Ramos (cell line): ENCODE results near the gene CEP128.

Source experiments
- in situ Hi-C: fragments of 300-500 bp; cut with MboI; formaldehyde crosslinking; loops from one replicate; pipeline ENCODE4 v1.14.3; 2022; ENCODE audit warnings: low sequenced_read_pairs; ENCODE audit not compliant: unreplicated experiment

CEP128 gene

GRCh38 chr14:80941241-80942185 lies at the start of gene CEP128:
Gene CEP128, minus strand, starts transcription at chr14:80941738.
- in situ Hi-C loops: no loop called here

- in situ Hi-C loops: loop anchor here (5.0 to 25.0 kb wide), 4 partner anchors 37 to 777 kb away; partner anchors contain the start of gene DIO2
Measured at GRCh38 chr14:80988735-80989429, 47.3 kb upstream of the CEP128 start.

- in situ Hi-C loops: loop anchor here (5.0 to 25.0 kb wide), 4 partner anchors 36 to 776 kb away; partner anchors contain the start of gene DIO2
Measured at GRCh38 chr14:80988192-80988591, 46.7 kb upstream of the CEP128 start.

DNA sequence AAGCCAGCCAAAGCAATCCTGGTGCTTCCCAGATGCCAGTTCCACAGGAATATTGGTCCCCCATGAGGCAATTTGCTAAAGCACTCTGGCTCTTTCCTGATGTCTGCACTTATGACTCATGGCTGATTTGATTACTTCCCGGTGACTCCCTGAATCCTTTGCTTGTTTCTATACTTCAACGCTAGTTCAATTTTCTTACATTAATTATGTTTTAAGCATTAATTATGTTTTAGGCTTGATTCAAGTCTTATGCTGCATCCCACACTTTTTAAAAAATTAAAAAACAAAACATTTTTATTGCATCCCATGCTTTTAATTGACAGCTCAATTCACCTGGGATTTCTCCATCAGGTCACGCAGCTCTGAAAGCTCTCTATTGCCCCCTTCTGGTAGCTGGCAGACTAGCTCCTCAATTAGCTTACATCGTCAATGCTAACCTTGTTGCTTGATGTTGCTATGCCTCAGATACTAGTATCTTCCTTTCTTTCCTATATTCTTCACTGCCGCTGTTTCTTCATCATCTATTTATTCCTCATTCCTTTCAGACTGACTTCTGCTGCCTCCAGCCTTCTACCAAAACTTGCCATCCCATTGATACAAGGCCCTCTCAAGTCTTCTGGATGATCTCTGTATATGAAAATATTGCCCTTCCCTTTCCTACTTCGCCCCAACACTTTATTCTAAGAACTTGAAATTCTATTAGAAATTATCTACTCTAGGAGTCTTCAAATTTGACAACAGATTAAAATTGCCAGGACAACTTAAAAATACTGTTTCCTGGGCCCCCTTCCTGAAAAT lies 45.9 kb upstream of the CEP128 start:
- in situ Hi-C loops: loop anchor here (5.0 to 25.0 kb wide), 4 partner anchors 35 to 775 kb away; partner anchors contain the start of gene DIO2

- in situ Hi-C loops: loop anchor here (10.0 to 25.0 kb wide), 3 partner anchors 182 to 770 kb away; partner anchors contain the start of gene DIO2
Measured at GRCh38 chr14:80982711-80983110, 41.2 kb upstream of the CEP128 start.

- in situ Hi-C loops: loop anchor here (10.0 to 25.0 kb wide), 3 partner anchors 183 to 769 kb away; partner anchors contain the start of gene DIO2
Measured at GRCh38 chr14:80981673-80982072, 40.1 kb upstream of the CEP128 start.

DNA sequence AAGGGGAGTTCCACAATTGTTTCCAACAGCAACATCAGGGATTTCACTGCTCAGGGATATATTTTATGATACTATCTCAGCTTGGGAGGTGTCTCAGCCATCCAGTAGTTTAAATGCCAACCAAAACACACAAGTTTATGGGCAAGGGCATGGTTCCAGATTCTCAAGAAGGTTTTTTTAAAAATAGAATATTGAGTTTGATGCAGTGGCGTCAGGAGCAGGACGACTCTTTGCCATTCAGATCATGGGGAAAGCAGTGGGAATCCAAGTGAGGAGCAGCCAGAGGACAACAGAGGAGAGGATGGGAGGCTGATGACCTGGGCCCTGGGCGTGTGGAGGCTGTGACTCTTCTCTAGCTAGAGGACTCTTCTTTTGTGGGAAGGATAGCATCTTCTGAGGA lies 39.6 kb upstream of the CEP128 start:
- in situ Hi-C loops: loop anchor here (10.0 to 25.0 kb wide), 3 partner anchors 184 to 769 kb away; partner anchors contain the start of gene DIO2

- in situ Hi-C loops: loop anchor here (10.0 to 25.0 kb wide), 3 partner anchors 185 to 768 kb away; partner anchors contain the start of gene DIO2
Measured at GRCh38 chr14:80979951-80980350, 38.4 kb upstream of the CEP128 start.

DNA sequence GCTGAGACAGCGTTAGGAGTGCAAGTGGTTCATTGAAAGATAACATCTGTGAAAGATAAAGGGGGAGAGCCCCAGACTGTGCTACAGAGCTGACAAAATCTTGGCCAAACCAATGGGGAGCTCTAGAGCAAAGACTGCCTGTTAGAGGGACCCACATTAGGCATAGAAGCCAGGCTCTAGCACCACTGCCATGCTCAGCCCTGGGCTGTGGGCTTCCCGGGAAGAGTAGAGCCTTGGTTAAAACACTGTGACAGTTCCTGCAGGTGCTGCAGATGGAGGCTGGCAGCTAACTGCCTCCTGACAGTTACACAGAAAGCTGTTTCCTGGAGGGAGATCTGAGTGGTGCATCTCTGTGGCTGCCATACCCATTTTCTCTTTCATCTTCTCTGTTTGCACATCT lies 36.9 kb upstream of the CEP128 start:
- in situ Hi-C loops: loop anchor here (25.0 kb wide), 2 partner anchors 484 to 766 kb away; partner anchors contain the start of gene DIO2

DNA sequence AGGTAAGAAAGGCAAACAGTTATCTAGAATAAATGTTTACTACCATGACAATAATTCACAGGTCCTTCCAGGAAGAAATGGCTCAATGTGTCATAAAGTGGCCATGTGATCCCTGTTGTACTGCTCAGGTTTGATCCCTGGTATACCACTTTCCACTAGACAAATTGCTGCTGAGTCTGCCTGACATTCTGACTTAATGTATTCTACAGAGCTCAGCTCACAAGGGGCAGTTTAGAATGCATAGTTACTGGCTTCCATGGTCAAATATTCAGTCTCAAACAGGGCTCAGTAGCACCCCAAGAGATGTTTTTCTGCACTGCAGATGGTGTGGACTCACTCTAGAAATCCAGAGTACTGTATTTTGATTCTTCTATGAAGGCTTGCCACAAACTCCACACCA lies 35.7 kb upstream of the CEP128 start:
- in situ Hi-C loops: loop anchor here (25.0 kb wide), 2 partner anchors 485 to 765 kb away; partner anchors contain the start of gene DIO2

DNA sequence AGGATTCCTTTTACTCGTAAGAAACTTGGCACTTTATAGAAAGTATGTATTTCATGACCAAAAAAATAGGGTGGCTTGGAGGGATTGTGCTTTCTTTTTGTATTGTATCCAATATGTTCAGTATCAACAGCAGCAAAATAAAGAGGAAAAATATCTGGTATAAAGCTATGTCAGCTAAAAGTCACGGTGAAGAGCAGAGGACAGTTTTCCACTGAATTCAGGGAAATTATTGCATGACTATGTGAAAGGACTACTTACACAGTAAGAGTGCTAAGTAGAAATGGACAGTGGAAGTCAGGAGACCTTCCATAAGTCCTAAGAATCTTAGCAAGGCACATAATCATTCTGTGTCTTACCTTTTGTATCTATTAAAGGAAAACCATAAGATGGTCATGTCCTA lies 33.1 kb upstream of the CEP128 start:
- in situ Hi-C loops: loop anchor here (25.0 kb wide), 2 partner anchors 488 to 762 kb away; partner anchors contain the start of gene DIO2

GRCh38 chr14:80973931-80974641 lies 32.5 kb upstream of the CEP128 start:
- in situ Hi-C loops: no loop called here

- in situ Hi-C loops: no loop called here
Measured at GRCh38 chr14:80965037-80965436, 23.5 kb upstream of the CEP128 start.

DNA sequence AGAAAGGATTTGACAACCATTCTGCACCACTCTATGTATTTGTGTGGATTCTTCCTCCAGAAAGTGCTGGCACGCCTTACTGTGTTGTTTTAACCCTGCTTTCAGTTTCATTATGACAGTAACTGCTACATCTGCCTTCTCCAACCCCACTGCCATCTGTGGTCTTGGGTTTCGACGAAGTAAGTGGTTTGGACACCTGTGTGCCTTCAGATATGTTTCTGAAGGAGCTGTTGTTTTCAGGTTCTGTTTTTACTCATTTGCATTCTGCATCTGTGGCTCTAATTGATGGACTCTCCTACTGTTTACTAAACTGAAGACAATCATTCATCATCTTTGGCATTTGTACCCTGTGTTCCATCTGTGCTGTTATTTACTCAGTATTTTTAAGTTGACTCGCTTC lies 18.0 kb upstream of the CEP128 start:
- in situ Hi-C loops: loop anchor here (10.0 kb wide), 1 partner anchor 205 kb away; no protein-coding TSS in a partner anchor

- in situ Hi-C loops: loop anchor here (10.0 kb wide), 1 partner anchor 206 kb away; no protein-coding TSS in a partner anchor
Measured at GRCh38 chr14:80958939-80959338, 17.4 kb upstream of the CEP128 start.

GRCh38 chr14:80958226-80958625 lies 16.7 kb upstream of the CEP128 start:
- in situ Hi-C loops: loop anchor here (10.0 kb wide), 1 partner anchor 207 kb away; no protein-coding TSS in a partner anchor

DNA sequence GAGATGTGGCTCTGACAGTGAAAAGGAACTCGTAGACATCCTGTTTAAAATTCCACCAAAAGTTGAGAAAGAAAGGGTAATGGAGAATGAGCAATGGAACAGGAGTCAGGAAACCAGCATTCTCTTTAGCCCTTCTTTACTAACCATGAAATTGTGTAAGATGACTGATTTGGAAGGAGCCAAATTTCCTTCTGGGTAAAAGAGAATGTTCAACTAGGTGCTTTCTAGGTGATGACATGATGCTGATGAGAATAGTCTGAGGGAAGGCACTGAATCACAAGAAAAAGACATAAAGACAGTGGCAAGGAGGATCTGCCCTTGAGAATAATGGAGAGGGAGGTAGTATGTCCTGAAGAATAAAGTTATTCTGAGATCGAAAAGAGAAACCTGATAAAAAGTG lies 16.1 kb upstream of the CEP128 start:
- in situ Hi-C loops: loop anchor here (10.0 kb wide), 1 partner anchor 207 kb away; no protein-coding TSS in a partner anchor

GRCh38 chr14:80956922-80957321 lies 15.4 kb upstream of the CEP128 start:
- in situ Hi-C loops: loop anchor here (10.0 kb wide), 1 partner anchor 208 kb away; no protein-coding TSS in a partner anchor

DNA sequence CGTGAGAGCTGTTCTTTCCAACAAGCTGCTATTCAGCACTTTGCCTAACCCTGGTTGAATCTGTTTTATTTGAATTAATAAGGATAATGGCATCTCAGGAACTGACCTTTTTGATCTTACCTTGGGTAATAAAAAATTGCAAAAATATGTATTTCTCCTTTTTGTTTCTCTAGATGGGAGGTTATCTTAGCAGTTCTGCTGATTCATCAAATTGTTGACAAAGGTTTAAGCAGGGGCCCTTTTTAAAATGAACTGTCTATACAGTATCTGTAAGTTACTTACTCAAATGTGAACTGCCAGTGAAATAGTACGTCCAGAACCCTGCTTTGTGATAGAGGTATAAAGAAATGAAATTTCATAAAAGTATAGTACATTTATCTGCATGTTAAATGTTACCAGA lies 14.6 kb upstream of the CEP128 start:
- in situ Hi-C loops: loop anchor here (10.0 kb wide), 1 partner anchor 209 kb away; no protein-coding TSS in a partner anchor
